Umbilical cord (tissue), 2 donors: ENCODE measurements around the gene CCDC138. TPM values are rescaled to one million over a fixed set of nuclear protein-coding genes. Genes with fewer than 3 reads are reported as not detected.
A peak's percentile ranks its signal among the peaks of the same experiment; 100 is the strongest.

ENCODE experiments used
- DNase-seq: peaks from one replicate; pipeline ENCODE4 v3.0.0-alpha.2; 2015; ENCODE audit warnings: low spot score
- total RNA-seq: library from RNA; depleted of rRNA; stranded (reverse); fragments of >200 nt; gene quantifications from one replicate; pipeline ENCODE4 v1.2.3, GENCODE V29; 2014; ENCODE audit warnings: low replicate concordance; ENCODE audit not compliant: insufficient read depth

Gene CCDC138
- total RNA-seq, 1 donor from 2014 or later, result 6.7 TPM

- peak; percentile 20 for DNase-seq
Measured at GRCh38 chr2:108825254-108825653, 38.7 kb downstream of the CCDC138 start.

DNA sequence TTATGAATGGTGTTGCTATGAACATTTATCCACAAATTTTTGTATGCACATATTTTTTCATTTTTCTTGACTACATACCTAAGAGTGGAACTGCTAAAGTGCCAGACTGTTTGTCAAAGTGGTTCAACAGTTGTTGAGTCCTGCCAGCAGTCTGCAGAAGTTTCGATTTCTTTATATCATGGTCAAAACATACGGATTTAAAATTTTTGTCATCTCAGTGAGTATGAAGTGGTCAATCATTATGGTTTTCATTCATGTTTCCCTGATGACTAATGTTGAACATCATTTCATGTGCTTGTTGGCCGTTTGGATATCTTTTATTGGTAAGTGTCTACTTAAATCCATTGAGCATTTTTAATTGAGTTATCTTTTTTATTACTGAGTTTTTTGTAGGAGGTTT is 39.2 kb downstream of the CCDC138 start:
- no peak for DNase-seq

GRCh38 chr2:108829578-108830310 is 43.2 kb downstream of the CCDC138 start:
- DNase-seq, result no peak

GRCh38 chr2:108833219-108833618 is 46.6 kb downstream of the CCDC138 start:
- no peak for DNase-seq

DNA sequence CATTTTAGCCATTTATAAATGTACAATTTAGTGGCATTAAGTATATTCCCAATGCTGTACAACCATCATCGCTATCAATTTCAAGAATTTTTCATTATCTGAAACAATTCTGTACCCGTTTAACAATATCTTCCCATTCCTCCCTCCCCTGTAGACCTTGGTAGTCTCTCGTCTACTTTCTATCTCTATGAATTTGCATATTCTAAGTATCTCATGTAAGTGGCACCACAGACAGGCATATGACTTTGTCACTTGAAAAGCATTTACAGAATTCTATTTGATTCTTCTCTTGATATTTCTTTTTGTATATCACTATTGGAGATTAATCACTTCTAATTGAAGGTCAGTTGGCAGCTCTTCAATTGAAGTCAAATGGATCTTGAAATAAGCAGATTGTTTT is 48.0 kb downstream of the CCDC138 start:
- no peak for DNase-seq

- DNase-seq, result no peak
Measured at GRCh38 chr2:108835040-108835439, 48.5 kb downstream of the CCDC138 start.

- no peak for DNase-seq
Measured at GRCh38 chr2:108837198-108837597, 50.6 kb downstream of the CCDC138 start.

DNA sequence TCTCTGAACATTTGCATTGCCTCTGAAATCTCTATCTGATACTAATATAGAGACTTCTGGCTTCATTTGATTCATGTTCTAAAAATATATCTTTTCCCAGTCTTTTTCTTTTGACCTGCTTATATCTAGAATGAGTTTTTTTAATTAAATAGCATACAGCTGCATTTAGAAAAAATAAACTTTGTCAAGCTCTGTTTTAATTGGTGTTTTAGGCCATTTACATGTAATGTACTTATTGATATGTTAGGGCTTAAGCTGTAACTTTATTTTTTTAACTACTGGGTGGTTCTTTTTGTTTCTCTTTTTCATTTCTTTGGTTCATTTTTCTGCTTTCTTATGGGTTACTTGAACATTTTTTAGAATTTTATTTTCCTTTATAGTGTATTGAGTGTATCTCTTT is 54.9 kb downstream of the CCDC138 start:
- no peak for DNase-seq

GRCh38 chr2:108845923-108846322 is 59.4 kb downstream of the CCDC138 start:
- no peak for DNase-seq

DNA sequence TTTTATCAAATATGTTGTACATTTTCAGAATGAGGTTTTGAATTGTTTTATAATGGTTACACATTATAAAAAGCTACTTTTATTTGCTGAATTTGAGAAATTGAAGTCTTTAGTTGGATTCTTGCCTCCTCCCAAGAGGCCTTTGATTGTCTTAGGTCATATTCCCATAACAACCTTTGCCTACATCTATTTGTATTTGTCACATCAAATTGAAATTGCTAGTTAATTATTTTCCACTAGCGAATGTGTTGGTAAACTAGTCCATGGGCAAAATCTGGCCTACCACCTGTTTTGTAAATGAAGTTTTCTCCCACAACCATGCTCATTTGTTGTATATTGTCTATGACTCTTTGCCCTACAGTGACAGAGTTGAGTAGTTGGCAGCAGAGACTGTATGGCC is 60.4 kb downstream of the CCDC138 start:
- DNase-seq, result no peak

DNA sequence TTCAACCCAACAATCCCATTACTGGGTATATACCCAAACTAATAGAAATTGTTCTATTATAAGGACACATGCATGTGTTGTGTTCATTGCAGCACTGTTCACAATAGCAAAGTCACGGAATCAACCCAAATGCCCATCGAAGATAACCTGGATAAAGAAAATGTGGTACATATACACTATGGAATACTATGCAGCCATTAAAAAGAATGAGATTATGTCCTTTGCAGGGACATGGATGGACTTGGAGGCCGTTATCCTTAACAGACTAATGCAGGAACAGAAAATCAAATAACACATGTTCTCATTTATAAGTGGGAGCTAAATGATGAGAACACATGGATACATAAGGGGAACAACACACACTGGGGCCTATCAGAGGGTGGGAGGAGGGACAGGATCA is 65.8 kb downstream of the CCDC138 start:
- no peak for DNase-seq

DNA sequence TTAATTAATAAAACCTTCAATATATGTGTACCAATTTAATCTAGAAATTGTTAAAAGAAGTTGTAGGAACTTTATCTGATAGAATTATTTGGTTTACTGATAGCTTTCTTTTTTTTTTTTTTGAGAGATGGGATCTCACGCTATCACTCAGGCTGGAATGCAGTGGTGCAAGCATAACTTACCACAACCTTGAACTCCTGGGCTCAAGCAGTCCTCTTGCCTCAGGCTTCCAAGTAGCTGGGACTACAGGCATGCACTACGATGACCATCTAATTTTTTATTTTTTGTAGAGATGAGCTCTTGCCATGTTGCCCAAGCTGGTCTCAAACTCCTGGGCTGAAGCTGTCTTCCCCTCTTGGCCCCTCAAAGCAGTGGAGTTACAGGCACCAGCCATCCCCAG is 66.8 kb downstream of the CCDC138 start:
- DNase-seq, result no peak

DNA sequence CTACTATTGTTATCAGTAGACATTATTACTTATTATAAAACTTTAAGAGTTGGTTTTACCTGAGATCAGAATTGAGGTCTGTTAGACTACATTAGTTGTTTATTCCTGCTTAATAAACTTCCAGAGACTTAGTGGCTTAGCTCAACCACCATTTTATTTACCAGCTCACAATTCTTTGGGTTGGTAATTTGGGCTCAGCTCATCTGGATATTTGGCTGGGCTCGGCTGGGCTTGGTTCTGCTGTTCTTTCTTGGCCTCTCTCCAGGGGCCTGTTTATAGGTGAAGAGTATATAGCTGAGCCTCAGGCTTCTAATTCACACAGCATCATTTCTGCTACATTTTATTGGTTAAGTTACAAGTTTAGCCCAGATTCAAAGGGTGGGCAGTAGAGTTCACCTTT is 67.9 kb downstream of the CCDC138 start:
- no peak for DNase-seq

- peak; percentile 17 for DNase-seq
Measured at GRCh38 chr2:108855194-108855593, 68.6 kb downstream of the CCDC138 start.

DNA sequence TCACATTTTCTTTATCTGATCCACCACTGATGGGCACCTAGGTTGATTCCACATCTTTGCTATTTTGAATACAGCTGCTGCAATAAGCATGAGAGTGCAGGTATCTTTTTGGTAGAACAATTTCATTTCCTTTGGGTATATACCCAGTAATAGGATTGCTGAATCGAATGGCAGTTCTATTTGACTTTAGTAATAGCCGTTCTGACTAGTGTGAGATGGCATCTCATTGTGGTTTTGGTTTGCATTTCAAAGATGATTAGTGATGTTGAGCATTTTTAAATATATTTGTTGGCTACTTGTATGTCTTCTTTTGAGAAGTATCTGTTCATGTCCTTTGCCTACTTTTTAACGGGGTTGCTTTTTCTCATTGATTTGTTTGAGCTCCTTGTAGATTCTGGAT is 72.3 kb downstream of the CCDC138 start:
- DNase-seq, result no peak

DNA sequence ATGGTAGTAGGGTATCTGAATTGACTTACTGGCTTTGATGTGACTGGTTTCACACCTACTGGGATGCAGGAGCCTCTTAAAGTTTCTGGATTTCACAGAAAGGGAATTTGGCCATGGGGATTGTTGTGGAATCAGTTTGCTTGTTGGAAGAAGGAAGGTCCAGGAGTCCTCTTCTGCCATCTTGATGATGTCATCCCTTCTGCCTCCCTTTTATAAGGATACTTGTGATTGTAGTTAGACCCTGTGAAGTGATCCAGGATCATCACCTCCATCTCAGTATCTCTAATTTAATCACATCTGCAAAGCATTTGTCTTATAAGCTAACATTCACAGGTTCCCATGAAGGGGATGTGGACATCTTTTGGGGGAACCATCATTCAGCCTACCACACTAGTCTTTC is 79.5 kb downstream of the CCDC138 start:
- DNase-seq, result no peak

- DNase-seq, result no peak
Measured at GRCh38 chr2:108868911-108869310, 82.3 kb downstream of the CCDC138 start.

GRCh38 chr2:108869542-108869941 is 83.0 kb downstream of the CCDC138 start:
- no peak for DNase-seq

- DNase-seq, result no peak
Measured at GRCh38 chr2:108870069-108870644, 83.6 kb downstream of the CCDC138 start.

DNA sequence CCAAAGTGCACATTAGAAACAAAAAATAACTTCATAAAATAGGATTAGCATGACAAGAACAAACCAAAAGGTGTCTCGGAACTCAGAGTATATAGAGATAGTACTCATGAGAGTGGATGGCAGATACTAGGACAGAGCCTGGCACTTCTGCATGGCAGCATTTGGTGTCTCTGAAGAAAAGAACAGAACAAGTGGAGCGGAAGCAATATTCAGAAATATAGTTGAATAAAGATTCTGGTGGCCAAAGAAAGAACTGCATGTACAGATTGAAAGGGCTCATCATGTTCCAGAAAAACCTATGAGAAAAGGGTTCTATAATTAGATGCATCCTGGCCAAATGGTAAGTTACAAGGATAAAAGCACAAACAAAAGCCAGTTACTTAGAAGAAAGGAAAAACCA is 90.9 kb downstream of the CCDC138 start:
- DNase-seq, result no peak

DNA sequence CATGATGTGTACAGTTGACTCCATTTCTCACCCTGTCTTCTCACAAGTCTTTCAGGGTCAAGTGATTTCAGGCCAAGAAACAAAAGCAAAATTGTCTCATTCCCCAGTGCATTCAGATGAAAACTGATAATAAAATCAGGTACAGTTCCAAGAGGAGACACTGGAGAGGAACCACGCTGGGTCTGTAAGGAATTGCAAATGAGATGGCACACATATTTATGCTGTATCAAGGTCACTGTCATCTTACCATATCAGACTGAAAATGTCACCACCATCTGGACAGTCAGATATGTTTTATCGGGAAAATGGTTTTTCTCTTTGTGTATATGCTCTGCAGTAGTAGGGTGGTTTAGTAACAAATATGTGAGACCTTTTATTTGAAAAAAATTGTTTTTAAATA is 91.7 kb downstream of the CCDC138 start:
- no peak for DNase-seq

DNA sequence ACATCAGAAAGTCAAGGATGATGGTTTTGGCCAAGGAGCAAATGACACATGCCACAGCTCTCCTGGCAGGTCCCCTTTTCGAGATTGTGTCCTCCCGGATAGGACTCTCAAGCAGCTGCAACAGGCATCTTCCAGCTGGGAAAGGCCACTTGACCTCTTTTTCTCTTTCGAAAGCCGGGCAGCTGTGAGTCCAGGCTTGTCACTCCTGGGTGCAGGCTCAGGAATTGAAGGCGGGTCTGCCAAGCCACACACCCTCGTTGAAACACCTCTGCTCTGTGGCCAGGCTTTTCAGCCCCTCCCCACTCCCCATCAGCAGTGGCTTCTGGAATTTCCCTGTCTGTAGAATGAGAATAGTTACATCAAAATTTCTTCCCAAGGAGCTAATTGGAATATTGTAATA is 98.0 kb downstream of the CCDC138 start:
- no peak for DNase-seq

DNA sequence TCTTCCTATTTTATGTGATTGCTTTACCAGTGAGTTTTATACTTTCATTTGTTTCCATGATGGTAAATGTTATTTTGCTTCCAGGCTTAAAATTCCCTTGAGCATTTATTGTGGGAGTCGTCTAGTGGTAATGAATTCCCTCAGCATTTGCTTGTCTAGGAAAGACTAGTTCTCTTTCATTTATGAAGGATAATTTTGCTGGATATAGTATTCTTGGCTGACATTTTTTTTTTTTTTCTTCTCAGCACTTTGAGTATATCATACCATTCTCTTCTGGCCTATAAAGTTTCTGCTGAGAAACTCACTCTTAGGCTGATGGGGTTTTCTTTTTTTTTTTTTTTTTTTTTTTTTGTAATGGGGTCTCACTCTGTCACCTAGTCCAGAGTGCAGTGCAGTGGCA is 103.3 kb downstream of the CCDC138 start:
- no peak for DNase-seq

DNA sequence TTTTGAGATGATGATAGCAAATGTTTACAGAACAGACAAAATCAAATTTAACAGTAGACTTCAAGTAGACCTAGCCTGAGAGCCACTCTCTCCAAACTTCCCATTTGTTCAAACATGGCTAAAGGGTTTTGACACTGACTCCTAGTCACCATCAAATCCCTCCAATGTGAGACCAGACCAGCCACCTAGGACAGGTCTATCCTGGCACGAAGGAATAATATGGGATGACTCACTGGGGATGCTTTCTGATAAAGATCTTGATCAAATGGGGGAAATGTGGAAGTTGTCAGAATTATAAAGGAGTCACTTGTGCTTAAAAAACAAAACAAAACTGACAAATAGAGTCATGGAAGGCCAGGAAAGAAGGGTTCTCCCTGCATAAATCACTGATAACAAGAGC is 106.7 kb downstream of the CCDC138 start:
- DNase-seq, result no peak
